ENCODE measurements around the gene DCAF5.

DNA sequence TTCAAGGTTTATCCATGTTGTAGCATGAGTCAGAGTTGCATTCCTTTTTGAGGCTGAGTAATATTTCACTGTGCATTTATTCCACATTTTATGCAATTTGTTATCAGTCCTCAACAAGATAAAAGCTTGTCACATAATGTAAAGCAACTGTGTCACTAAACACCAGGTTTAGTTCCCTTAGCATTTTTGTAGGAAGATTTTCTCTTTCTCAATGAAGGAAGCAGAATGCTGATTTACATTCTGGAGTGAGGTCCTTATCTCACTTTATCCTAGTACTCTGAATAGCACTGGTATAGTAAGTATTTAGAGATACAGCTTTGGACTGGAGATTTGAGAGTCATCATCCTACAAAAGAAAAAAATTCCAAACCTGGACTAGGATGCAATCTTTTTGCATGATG lies 28.6 kb upstream of the DCAF5 start:
- TF ChIP-seq, protein P1, sequence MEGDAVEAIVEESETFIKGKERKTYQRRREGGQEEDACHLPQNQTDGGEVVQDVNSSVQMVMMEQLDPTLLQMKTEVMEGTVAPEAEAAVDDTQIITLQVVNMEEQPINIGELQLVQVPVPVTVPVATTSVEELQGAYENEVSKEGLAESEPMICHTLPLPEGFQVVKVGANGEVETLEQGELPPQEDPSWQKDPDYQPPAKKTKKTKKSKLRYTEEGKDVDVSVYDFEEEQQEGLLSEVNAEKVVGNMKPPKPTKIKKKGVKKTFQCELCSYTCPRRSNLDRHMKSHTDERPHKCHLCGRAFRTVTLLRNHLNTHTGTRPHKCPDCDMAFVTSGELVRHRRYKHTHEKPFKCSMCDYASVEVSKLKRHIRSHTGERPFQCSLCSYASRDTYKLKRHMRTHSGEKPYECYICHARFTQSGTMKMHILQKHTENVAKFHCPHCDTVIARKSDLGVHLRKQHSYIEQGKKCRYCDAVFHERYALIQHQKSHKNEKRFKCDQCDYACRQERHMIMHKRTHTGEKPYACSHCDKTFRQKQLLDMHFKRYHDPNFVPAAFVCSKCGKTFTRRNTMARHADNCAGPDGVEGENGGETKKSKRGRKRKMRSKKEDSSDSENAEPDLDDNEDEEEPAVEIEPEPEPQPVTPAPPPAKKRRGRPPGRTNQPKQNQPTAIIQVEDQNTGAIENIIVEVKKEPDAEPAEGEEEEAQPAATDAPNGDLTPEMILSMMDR (IDR thresholded peaks at IDR 0.05) = no peak
- no peak for TF ChIP-seq ZFX (IDR thresholded peaks at IDR 0.05; ENCODE audit: borderline replicate concordance)
